Peyer's patch (tissue), 4 donors: ENCODE measurements around the gene AK1. TPM values are rescaled to one million over a fixed set of nuclear protein-coding genes. Genes with fewer than 3 reads are reported as not detected.
A peak's percentile ranks its signal among the peaks of the same experiment; 100 is the strongest.
"Not testable (repeated sequence)": the region's sequence is repeated elsewhere in the genome, so short reads cannot be mapped to it uniquely, and the experiment has no call there.

Source experiments
- DNase-seq, 3 donors: peaks; one replicate each; pipeline ENCODE4 v3.0.0-alpha.2; 2017 to 2019
- H3K27ac ChIP-seq, 4 donors: fragments of 200-600 bp; sonication (generic); one replicate each; pipeline ENCODE4 v1.5.1; 2016 to 2019
- H3K27me3 ChIP-seq, 2 donors: fragments of 200-600 bp; sonication (generic); one replicate each; pipeline ENCODE4 v1.5.1; 2019
- H3K36me3 ChIP-seq, 3 donors: fragments of 200-600 bp; sonication (generic); one replicate each; pipeline ENCODE4 v1.5.1; 2016 to 2019
- H3K4me1 ChIP-seq, 4 donors: fragments of 200-600 bp; sonication (generic); one replicate each; pipeline ENCODE4 v1.5.1; 2016 to 2019
- H3K4me3 ChIP-seq, 4 donors: fragments of 200-600 bp; sonication (generic); 1 replicate in 3 of 4; 2 replicates in 1 of 4; pipeline ENCODE4 v1.5.1; 2016 to 2019; ENCODE audit warnings: mild to moderate bottlenecking in 1 of 4
- H3K9me3 ChIP-seq, 4 donors: fragments of 200-600 bp; sonication (generic); one replicate each; pipeline ENCODE4 v1.5.1; 2016 to 2019; ENCODE audit warnings: mild to moderate bottlenecking in 1 of 4
- CTCF ChIP-seq, 6 experiments: fragments of 450-650 bp in 4 of 6; fragments of 200-600 bp in 2 of 6; sonication (generic) in 1 of 6; IDR thresholded peaks; one replicate each; pipeline ENCODE4 v1.5.1; 2017 to 2019; ENCODE audit warnings: antibody characterized with exemption in 6 of 6, mild to moderate bottlenecking in 3 of 6, moderate library complexity in 1 of 6
- POLR2A ChIP-seq, 2 donors: fragments of 450-650 bp; IDR thresholded peaks; one replicate each; pipeline ENCODE4 v1.5.1; 2017; ENCODE audit warnings: antibody characterized with exemption in 2 of 2, mild to moderate bottlenecking in 2 of 2, moderate library complexity in 2 of 2
- total RNA-seq, 4 donors: library from RNA; depleted of rRNA; stranded (reverse); fragments of >200 nt; gene quantifications; one replicate each; pipeline ENCODE4 v1.1.0, GENCODE V29; 2016

AK1 gene
- total RNA-seq, 4 donors from 2014 or later, result 2.5 to 22.3 (median 18.4) TPM

- Histone ChIP-seq H3K4me1 (peaks cover 0 to 24% (median 0%) of the 10 kb centered on the region in 4 donors), H3K27ac (no peak overlapping the region), H3K27me3 (no peaks in the 10 kb centered on the region), H3K4me3 (no peak overlapping the region), H3K9me3 (no peaks in the 10 kb centered on the region), H3K36me3 (no peaks in the 10 kb centered on the region)
- DNase-seq, result no peak
- TF ChIP-seq POLR2A (IDR thresholded peaks at IDR 0.05) (no peak), CTCF (IDR thresholded peaks at IDR 0.05) (no peak)
These were observed 5.9 kb downstream of the AK1 start for GRCh38 chr9:127871531-127871930.

GRCh38 chr9:127870887-127871286 is 6.6 kb downstream of the AK1 start:
- Histone ChIP-seq H3K4me1 (peaks cover 0 to 18% (median 0%) of the 10 kb centered on the region in 4 donors), H3K36me3 (no peaks in the 10 kb centered on the region), H3K27me3 (no peaks in the 10 kb centered on the region), H3K9me3 (no peaks in the 10 kb centered on the region), H3K27ac (no peak overlapping the region), H3K4me3 (no peak overlapping the region)
- DNase-seq, result no peak
- TF ChIP-seq POLR2A (IDR thresholded peaks at IDR 0.05), result no peak
- TF ChIP-seq CTCF (IDR thresholded peaks at IDR 0.05), result no peak

GRCh38 chr9:127870153-127870491 is 7.4 kb downstream of the AK1 start:
- not testable (repeated sequence) for H3K36me3 ChIP-seq, H3K27me3 ChIP-seq, H3K4me3 ChIP-seq, H3K27ac ChIP-seq, H3K9me3 ChIP-seq, DNase-seq
- peaks cover 0 to 14% (median 2%) of the 10 kb centered on the region in 4 donors for H3K4me1 ChIP-seq

GRCh38 chr9:127869310-127870152 is 7.9 kb downstream of the AK1 start:
- H3K4me3 ChIP-seq, result no peak overlapping the region
- TF ChIP-seq POLR2A (IDR thresholded peaks at IDR 0.05) (no peak), CTCF (IDR thresholded peaks at IDR 0.05) (peak; percentile 82 to 99 (median 98))
- DNase-seq, result peak; percentile 85 to 94 (median 93)
- no peaks in the 10 kb centered on the region for H3K9me3 ChIP-seq
- peaks cover 0 to 11% (median 5%) of the 10 kb centered on the region in 4 donors for H3K4me1 ChIP-seq
- H3K27me3 ChIP-seq, result no peaks in the 10 kb centered on the region
- no peaks in the 10 kb centered on the region for H3K36me3 ChIP-seq
- peak overlapping the region in 1 of 4 donors; percentile 13 for H3K27ac ChIP-seq

- Histone ChIP-seq H3K27me3 (no peaks in the 10 kb centered on the region), H3K36me3 (no peaks in the 10 kb centered on the region), H3K27ac (peak overlapping the region in 1 of 4 donors; percentile 13), H3K9me3 (no peaks in the 10 kb centered on the region), H3K4me1 (peaks cover 0 to 13% (median 3%) of the 10 kb centered on the region in 4 donors), H3K4me3 (no peak overlapping the region)
- no peak for DNase-seq
- TF ChIP-seq POLR2A (IDR thresholded peaks at IDR 0.05), result no peak
- TF ChIP-seq CTCF (IDR thresholded peaks at IDR 0.05), result no peak
These were observed 9.1 kb downstream of the AK1 start for GRCh38 chr9:127868278-127868902.
